Anterior cingulate cortex (tissue), 58 donors: Measurements from ENCODE around the gene ZBTB4.
"Not testable (repeated sequence)": the region's sequence is repeated elsewhere in the genome, so short reads cannot be mapped to it uniquely, and the experiment has no call there.

Experiments used
- DNase-seq, 58 donors: peaks; one replicate each; lab custom pipeline; 2025; lab: John Stamatoyannopoulos, UW

ZBTB4 gene

DNA sequence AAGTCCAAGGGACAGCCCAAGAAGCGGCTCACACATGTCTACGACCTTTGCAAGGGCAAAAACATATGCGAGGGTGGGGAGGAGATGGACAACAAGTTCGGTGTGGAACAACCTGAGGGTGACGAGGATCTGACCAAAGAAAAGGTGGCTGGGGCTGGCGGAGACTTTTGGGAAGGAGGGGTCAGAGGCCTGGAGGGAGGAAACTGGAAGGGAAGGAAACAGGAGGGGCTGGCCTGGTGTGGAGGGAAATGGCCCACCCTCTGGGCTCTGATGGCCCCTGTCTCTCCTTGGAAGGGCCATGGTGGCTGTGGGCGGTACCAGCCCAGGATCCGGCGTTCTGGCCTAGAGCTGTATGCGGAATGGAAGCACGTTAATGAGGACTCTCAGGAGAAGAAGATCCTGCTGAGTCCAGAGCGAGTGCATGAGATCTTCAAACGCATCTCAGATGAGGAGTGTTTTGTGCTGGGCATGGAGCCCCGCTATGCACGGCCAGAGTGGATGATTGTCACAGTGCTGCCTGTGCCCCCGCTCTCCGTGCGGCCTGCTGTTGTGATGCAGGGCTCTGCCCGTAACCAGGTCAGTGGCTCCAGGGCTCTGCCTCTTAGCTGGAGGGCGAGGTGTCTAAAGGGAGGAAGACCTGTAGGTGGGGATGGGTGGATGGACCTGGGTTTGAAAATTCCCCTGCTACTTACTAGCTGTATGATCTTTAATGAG, 17.2 kb upstream of the ZBTB4 start:
- DNase-seq: no peak

DNA sequence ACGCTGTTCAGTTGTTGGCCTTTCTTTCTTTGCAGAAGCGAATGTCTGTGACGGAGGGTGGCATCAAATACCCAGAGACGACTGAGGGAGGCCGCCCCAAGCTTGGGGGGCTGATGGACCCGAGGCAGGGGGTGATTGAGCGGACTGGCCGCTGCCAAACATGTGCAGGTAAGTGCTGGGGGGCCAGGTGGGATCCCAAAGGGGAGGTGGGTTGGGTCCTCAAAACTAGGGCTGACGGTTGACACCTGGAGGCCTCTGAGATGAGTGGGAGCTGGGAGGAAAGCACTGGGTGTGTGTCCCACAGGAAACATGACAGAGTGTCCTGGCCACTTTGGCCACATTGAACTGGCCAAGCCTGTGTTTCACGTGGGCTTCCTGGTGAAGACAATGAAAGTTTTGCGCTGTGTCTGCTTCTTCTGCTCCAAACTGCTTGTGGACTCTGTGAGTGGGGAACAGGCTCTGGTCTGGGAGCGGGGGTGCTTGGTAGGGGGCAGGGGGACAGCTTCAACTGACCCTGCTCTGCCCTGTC, 16.5 kb upstream of the ZBTB4 start:
- no peak for DNase-seq

DNA sequence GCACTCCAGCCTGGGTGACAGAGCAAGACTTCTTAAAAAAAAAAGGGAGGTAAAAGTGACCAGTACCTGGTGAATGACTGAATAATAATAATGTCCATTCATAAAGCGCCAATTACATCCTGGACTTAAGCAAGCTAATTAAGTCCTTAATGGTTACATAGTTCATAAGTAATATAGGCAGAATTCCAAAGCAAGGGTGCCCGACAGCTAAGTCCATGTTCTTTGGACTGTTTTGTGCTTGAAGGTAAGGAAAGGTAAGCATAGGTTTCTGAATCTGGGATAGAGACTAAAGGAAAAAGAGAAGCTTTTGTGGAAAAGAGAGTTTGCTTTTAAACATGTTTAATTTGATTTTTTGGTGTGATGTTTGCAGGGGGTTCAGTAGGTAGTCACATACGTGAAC, 14.5 kb upstream of the ZBTB4 start:
- no peak for DNase-seq

DNA sequence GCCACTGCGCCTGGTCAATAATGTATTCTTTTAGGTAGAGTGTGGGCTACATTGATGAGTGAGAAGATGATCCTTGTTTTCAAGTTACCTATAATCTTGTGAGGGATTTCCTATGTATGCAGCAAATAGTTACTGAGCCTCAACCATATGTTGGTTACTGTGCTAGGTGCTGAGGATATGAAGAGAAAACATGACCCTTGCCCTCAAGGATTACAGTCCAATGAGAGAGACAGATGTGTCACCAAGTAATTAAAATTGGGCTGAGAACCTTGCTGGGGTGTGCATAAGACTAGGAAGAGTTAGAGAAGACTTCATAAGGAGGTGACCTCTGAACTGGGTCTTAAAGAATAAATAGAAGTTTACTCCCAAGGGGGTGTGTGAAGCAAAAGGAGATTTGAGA, 12.2 kb upstream of the ZBTB4 start:
- no peak for DNase-seq

- no peak for DNase-seq
Observed at GRCh38 chr17:7490144-7490543, 10.7 kb upstream of the ZBTB4 start.

DNA sequence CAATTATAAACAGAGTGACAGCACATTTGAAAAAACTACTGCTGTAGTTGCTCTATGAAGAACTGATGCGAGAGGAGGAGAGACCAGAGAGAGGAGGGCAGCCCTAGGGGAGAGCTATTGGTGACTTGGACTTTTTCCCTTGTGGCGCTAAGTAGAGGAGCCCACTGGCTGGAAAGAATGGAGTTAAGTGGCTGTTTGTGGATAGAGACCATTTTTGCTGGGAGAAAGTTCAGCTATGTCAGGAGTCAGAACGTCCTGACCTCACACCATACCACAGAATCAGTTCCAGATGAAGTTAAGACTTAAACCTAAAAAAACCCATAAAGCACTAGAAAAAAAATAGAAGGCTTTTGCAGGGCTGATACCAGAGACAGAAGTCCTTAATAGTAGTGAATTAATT, 6.8 kb upstream of the ZBTB4 start:
- DNase-seq: no peak

- DNase-seq: no peak
Observed at GRCh38 chr17:7484919-7485377, 5.5 kb upstream of the ZBTB4 start.

DNA sequence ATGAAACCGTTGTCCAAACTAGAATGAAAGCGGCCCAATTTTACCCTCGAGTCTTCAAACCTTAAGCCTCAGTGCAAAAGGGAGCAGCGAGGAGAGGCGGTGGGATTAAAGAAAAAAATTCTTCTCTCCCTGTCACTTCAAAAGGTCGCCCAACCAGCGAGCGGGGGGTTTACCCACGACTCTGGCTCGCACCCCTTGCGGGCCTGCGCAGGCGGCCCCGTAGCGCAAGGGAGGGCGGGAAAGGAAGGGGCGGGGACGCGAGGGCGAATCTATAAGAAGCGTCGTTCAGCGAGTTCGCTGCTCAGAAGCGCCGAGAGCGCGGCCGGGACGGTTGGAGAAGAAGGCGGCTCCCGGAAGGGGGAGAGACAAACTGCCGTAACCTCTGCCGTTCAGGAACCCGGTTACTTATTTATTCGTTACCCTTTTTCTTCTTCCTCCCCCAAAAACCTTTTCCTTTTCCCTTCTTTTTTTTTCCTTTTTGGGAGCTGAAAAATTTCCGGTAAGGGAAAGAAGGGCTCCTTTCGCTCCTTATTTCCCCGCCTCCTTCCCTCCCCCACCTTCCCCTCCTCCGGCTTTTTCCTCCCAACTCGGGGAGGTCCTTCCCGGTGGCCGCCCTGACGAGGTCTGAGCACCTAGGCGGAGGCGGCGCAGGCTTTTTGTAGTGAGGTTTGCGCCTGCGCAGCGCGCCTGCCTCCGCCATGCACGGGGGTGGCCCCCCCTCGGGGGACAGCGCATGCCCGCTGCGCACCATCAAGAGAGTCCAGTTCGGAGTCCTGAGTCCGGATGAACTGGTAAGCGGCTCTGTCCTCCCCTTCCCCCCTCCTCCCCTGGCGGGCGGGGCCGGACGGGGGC, 4.9 kb upstream of the ZBTB4 start, which contains the start of gene POLR2A:
POLR2A (plus strand) TSS at position 300 of the 852 bp plus-strand sequence.
- peak; percentile 90 to 100 (median 98) for DNase-seq

DNA sequence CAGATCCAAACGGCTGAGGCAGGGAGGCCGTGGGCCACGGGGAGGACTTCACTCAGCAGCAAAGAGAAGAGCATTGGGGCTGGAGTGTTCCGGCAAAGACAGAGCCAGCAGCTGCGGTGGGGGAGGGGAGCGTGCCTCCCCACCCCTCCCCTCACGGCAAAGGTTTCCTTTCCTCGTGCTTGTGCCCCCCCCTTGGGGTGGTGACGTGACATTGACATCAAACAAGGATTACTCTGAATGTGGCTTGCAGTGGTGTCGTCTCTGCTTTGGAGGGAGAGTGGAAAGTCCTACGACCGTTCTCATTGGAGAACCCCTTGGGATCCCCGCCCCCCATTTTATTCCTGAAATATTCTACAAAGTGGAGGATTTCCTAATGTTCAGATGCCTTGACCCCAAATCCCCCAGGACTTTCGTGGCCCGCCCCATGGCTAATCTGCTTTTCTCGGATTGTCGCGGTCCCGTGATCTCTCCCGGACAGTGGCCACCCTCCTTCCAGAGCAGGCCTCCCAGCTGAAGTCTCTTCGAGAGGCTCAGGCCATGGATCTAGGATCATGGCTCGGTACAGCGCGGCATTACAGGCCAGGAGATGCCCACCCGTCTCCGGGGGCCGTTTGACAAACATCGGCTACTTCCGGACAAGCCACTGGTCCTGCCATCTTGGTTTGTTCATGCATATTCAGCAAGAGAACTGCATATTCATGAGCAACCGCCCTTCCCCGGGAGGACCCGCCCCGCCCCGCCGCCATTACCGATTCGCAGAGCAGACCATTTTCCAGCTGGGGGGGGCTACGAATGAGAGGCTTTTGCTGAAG, 4.0 kb upstream of the ZBTB4 start:
- DNase-seq: peak; percentile 85 to 100 (median 95)

GRCh38 chr17:7482742-7483088, 3.3 kb upstream of the ZBTB4 start:
- not testable (repeated sequence) for DNase-seq

- DNase-seq: not testable (repeated sequence)
Observed at GRCh38 chr17:7481842-7482741, 2.7 kb upstream of the ZBTB4 start.

DNA sequence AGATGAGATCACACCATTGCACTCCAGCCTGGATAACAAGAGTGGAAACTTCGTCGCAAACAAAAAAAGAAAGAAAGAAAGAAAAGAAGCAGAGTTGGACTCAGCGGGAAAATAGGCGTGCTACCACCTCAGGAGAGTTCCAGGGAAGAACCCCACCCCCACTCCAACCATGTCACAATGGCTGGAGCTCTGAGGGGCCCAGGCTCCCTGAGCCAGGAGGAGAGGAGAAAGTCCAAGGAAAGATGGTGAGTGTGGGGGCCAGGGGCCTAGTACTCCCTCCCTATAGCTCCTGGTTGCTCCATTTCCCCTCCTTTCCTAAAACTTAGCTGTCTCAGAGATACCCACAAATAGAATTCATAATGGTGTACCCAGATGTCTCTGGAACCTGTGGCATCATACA, 1.8 kb upstream of the ZBTB4 start, which contains the start of gene SLC35G6:
SLC35G6 (plus strand) TSS at position 172 of the 400 bp plus-strand sequence; CDS start at position 243, 71 bp downstream.
- not testable (repeated sequence) for DNase-seq

DNA sequence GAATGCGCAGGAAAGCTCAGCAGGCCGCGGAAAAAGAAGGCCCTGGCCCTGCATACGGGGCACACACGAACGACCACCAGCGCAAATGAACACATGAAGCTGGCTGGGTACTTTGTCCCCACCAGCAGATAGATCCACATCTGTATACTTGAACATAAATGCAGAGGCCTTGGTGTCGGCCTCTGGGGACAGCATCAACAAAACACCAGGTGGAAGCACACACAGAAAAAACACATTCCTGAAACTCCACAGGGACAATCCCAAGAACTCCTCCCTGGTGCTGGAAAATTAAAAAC, 606 bp upstream of the ZBTB4 start:
- no peak for DNase-seq

DNA sequence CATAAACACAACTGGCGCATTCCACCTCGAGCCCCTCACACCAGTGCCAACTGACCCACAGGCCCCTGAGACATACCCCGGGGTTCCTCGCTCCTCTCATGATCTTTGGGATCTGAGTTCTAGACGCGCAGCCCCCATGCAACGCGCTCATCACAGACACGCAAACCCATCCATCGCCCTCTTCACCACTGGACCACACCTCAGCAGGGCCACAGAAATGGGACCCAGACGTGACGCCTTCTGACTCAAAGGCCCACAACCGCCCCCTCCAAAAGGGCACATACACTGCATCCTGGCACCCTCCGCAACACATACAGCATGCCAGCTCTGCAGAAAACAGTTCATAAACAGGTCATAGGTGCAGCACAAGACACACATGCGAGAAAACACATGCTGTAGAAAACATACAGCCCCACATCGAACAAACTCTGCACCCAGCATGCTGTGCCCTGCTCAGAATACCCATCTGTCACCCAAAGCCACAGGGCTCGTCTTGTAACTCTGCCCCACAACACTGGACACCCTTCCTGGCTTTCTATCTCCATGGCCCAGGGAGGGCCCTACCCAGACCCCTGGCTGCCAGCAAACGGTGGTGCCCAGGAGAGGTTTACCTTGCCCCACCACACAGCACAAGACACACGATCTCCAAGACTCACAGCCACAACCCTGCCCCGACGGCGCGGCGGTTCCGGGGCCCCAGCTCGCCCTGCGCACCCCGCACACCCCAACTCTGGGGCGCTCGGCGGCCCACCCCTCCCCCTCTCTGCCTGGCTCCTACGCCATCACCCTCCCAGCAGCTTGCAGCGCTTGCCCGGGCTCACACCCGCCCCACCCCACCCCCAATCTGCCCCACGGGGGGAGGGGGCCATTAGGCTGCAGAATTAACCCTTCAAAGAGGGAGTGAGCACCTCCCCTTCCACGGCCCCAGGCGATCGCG, 887 bp downstream of the ZBTB4 start:
- peak in 48 of 58 donors; percentile 35 to 74 (median 62) for DNase-seq

GRCh38 chr17:7477392-7478275, 1.8 kb downstream of the ZBTB4 start:
- DNase-seq: peak in 29 of 58 donors; percentile 17 to 59 (median 39)

DNA sequence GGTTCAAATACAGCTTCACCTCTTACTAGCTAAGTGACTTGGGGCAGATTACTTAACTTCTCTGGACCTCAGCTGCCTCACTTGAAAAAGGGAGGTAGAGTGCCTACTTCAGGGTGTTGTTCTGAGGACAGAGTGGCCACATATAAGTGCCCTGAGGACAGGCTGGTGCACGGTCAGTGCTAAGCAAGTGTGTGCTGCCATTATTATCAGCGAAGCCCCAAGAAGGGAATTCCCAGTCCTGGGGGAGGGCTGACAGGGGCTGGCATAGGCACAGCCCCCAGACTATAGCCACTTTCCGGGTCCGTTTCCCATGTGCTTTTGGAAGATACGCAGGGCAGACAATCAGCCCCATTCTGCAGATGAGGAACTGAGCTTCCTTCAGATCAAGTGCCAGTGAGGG, 2.5 kb downstream of the ZBTB4 start:
- peak in 1 of 58 donors; percentile 8 for DNase-seq

DNA sequence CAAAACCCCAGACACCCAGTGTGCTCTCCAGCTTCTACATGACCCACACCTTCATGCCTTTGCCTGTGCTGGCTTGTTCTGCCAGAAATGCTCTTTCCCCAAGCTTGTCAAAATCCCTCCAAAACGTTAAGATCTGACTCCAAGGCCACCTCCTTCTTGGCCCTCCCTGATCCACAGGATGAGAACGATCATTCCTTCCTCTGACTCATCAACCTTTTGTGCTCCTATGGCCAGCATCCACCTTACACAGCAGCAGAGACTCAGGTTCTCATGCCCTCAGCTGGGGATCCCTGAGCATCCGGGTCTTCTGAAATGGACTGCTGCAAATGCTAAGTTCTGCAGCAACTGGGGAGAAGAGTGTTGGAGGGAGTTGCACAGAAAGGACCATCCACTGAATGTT, 2.9 kb downstream of the ZBTB4 start:
- DNase-seq: no peak
